ENCODE measurements around the gene JCAD.

DNA sequence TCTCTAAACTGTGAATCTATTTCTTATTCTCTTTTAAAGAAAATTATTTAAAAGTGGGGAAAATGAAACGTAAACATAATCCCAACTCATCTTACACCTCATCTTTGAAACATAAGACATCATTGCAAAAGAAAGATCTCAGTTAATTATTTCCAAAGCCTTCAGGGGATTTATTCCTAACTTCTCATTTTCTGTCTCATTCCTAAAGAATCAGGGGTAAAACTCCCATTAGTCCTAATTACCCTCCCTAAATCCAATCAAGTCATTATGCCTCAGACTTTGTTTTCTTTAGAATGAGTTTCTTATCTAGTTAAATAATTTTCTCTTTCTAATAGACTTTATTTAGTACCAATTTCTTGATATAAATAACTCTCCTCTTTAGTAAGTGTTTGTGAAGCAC, 39.7 kb upstream of the JCAD start:
- TF ChIP-seq CTCF (conservative IDR thresholded peaks at IDR 0.05 in 1 of 2, IDR thresholded peaks at IDR 0.05 in 1 of 2; ENCODE audit: low read depth in 1 of 2, low read length in 2 of 2) (no peak), EZH2 (IDR thresholded peaks at IDR 0.05; ENCODE audit: low read length, missing control alignments) (no peak)
